Lower leg skin (tissue), 4 donors: ENCODE results near the gene RERE. TPM values are rescaled to one million over a fixed set of nuclear protein-coding genes. Genes with fewer than 3 reads are reported as not detected.

Experiments used
- DNase-seq, 2 donors: peaks; one replicate each; pipeline ENCODE4 v3.0.0-alpha.2; 2019; ENCODE audit warnings: low spot score in 2 of 2
- H3K4me3 ChIP-seq: fragments of 200-600 bp; sonication (generic); 2 replicates; pipeline ENCODE4 v1.5.1; 2017; ENCODE audit warnings: mild to moderate bottlenecking, low read depth; ENCODE audit not compliant: poor library complexity, severe bottlenecking
- CTCF ChIP-seq, 3 donors: fragments of 450-650 bp; IDR thresholded peaks; one replicate each; pipeline ENCODE4 v1.5.1; 2016; ENCODE audit warnings: antibody characterized with exemption in 3 of 3, mild to moderate bottlenecking in 3 of 3, moderate library complexity in 2 of 3
- POLR2A ChIP-seq, 2 donors: fragments of 450-650 bp; IDR thresholded peaks; one replicate each; pipeline ENCODE4 v1.6.1; 2016 to 2017; ENCODE audit warnings: antibody characterized with exemption in 2 of 2, mild to moderate bottlenecking in 1 of 2, moderate library complexity in 1 of 2
- WGBS, 2 donors: methylation state at CpG; one replicate each; pipeline ENCODE4 v1.1.5; 2018; 5-methylcytosine and 5-hydroxymethylcytosine counted together
- intact Hi-C: fragments of 100-400 bp; cut with DNase I; formaldehyde crosslinking; loops from one replicate; pipeline ENCODE4 v1.15.0; 2023; ENCODE audit warnings: low total_unique reads
- total RNA-seq, 4 donors: library from RNA; depleted of rRNA; stranded (reverse); fragments of >200 nt; gene quantifications; one replicate each; pipeline ENCODE4 v1.1.0, GENCODE V29; 2016

The RERE gene
- total RNA-seq, 4 donors from 2014 or later: 41.0 to 84.9 (median 76.8) TPM

GRCh38 chr1:8723010-8723409, 94.4 kb downstream of the RERE start:
- no peak for DNase-seq
- intact Hi-C loops: no loop called here
- WGBS, 2 donors: 54 to 78% methylated on average over 2 of the region's 2 CpGs
- TF ChIP-seq POLR2A (IDR thresholded peaks at IDR 0.05) (no peak), CTCF (IDR thresholded peaks at IDR 0.05) (no peak)
- H3K4me3 ChIP-seq: no peak overlapping the region

- 84 to 88% methylated on average over 3 of the region's 3 CpGs for WGBS, 2 donors
- DNase-seq: no peak
- H3K4me3 ChIP-seq: no peak overlapping the region
- TF ChIP-seq CTCF (IDR thresholded peaks at IDR 0.05) (no peak), POLR2A (IDR thresholded peaks at IDR 0.05) (no peak)
- intact Hi-C loops: no loop called here
Measured at GRCh38 chr1:8722366-8722765, 95.1 kb downstream of the RERE start.

GRCh38 chr1:8721679-8722324, 95.6 kb downstream of the RERE start:
- H3K4me3 ChIP-seq: no peak overlapping the region
- intact Hi-C loops: no loop called here
- no peak for TF ChIP-seq CTCF (IDR thresholded peaks at IDR 0.05)
- TF ChIP-seq POLR2A (IDR thresholded peaks at IDR 0.05): no peak
- WGBS, 2 donors: 88 to 90% methylated on average over 4 of the region's 4 CpGs
- DNase-seq: no peak

- H3K4me3 ChIP-seq: no peak overlapping the region
- intact Hi-C loops: no loop called here
- TF ChIP-seq CTCF (IDR thresholded peaks at IDR 0.05): no peak
- no peak for TF ChIP-seq POLR2A (IDR thresholded peaks at IDR 0.05)
- no peak for DNase-seq
- 93 to 97% methylated on average over 8 of the region's 8 CpGs for WGBS, 2 donors
Measured at GRCh38 chr1:8720347-8720746, 97.1 kb downstream of the RERE start.

DNA sequence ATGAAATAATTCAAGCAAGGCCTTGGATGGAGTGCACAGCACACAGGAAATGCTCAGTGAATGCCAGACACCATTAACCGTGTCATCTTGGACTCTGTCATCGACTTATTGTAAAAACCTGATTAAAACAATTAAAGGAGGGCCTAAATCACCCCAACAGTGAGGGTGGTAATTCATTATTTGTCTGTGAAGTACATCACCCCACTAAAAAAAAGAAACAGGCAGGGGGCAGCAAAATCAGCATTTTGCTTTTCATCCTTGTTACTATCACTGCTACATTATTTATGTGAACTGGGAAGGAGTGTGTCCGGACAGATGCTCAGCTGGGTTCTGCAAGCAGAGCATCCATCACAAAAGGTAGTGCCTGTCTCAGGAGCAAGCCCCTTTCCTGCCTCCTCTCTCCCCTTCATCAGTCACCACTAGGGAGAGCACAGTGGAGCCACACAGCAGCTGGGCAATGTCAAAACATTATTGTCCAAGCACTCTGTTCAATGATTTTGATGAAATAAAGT, 98.5 kb downstream of the RERE start:
- WGBS, 2 donors: 67 to 75% methylated on average over 3 of the region's 3 CpGs
- intact Hi-C loops: no loop called here

More for the DNA sequence above, 98.5 kb downstream of the RERE start:
- H3K4me3 ChIP-seq: no peak overlapping the region
- DNase-seq: no peak
- TF ChIP-seq POLR2A (IDR thresholded peaks at IDR 0.05): no peak
- TF ChIP-seq CTCF (IDR thresholded peaks at IDR 0.05): no peak
